Upper lobe of left lung (tissue), 4 donors: Measurements from ENCODE around the gene TCEANC.

ENCODE experiments used
- CTCF ChIP-seq, 6 experiments: fragments of 450-650 bp in 4 of 6; fragments of 200-600 bp in 2 of 6; sonication (generic) in 2 of 6; IDR thresholded peaks; one replicate each; pipeline ENCODE4 v1.5.1; 2016 to 2019; ENCODE audit warnings: antibody characterized with exemption in 6 of 6
- EP300 ChIP-seq, 4 donors: sonication (generic); formaldehyde crosslinking; IDR thresholded peaks; one replicate each; pipeline ENCODE4 v1.5.1; 2017; ENCODE audit warnings: antibody characterized with exemption in 4 of 4, control low read depth in 2 of 4
- POLR2AphosphoS5 ChIP-seq, 2 donors: sonication (generic); formaldehyde crosslinking; IDR thresholded peaks; one replicate each; pipeline ENCODE4 v1.5.1; 2017; ENCODE audit warnings: antibody characterized with exemption in 2 of 2

DNA sequence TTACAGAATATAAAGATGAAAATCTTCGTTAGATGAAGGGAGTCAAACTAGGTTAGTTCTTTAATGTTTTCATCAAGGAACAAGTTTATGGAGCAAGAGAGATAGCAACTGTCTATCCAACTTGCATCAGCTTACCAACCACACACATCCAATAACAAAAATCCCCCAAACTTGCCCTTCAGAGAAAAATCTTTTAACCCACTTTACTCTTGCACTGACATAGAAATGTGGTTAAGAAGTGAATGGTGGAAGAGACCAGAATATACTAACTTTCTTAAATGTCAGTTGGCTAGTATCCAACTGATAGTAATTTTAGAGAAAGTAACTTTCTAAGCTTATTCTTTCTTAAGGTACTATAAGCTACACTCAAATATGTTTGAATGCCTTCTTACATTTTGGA is 34.3 kb downstream of the TCEANC start:
- TF ChIP-seq CTCF (IDR thresholded peaks at IDR 0.05) (no peak), POLR2AphosphoS5 (IDR thresholded peaks at IDR 0.05) (no peak), EP300 (IDR thresholded peaks at IDR 0.05) (no peak)
